ENCODE data around the gene ACSL5.

ACSL5 gene

DNA sequence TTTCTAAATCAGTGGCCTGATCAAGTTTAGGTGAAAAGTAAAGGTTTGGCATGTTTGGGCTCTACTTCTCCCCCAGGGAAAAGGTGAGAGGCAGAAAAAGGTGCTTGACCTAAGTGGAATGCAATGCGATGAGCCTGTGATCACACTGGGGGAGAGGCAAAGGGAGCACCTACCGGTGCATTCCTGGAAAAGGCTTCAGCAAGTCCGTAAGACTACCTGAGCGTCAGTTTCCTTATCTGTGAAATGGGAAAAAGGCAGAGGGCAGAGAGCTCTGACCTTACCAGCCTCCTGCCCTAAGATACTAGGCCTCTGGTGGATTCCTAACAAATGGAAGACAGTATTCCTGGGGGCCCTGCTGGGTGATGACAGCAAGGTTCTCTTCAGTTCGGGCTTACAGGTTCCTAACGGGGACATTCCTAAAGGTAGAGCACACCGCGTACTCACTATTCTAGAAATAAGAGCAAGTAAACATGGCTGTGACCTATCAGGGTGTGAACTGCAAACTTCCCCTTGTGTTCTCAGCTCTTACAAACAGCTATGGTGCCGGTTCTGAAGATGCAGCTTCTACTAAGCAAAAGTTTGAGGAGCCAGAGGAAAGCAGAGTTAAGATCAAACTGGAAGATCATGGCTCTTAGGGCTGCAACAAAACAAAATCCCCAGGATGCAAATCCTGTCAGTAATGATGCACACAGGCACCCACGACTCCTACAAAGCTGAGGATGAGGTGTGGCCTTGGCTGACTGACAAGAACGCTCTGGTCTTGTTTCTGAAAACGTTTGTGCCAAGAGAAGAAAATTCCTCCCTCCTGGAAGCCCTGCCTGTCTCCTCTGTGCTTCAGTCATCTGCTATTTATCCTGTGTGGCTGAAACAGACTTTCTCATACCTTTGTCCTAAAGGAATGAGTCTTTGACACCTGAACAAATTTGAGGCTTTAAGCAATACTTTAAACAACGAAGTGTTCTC, 13.3 kb upstream of the ACSL5 start:
- peak overlapping the region; percentile 82 for H3K27ac ChIP-seq

DNA sequence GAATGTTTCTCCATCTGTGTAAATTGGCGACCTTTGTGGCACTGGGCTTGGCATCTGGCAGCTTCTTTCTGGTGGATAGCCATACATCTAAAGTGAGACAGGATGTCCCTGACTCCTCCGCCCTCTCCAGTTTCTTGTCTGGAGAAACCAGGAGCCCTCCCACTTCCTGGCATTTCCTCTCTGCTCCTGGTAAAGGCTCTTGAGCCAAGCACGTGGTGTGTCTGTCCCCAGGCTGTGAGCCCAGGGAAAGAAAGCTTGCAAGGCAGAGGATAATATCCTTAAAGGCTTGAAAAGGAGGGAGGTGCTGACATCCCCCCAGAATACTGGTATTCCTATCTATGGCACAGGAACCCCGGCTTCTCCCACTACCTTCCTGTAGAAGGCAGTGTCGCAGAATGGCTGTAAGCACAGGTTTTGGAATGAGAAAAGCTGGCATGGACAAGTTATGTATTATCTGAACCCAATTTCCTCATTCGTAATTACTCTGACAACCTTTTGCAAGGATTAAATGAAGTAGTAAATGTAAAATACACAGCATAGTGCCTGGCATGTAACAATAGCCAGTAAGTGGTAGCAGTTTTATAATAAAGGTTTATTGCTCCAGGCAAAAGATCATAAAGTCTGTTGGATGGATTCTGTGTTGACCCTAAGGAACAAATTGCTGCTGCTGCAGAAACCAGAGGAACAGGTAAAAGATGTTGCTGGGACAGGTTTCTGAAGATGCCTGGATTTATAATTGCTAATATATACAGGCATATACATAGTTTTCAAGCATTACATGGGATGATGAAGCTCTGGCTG, 11.8 kb upstream of the ACSL5 start:
- TF ChIP-seq, protein P1, sequence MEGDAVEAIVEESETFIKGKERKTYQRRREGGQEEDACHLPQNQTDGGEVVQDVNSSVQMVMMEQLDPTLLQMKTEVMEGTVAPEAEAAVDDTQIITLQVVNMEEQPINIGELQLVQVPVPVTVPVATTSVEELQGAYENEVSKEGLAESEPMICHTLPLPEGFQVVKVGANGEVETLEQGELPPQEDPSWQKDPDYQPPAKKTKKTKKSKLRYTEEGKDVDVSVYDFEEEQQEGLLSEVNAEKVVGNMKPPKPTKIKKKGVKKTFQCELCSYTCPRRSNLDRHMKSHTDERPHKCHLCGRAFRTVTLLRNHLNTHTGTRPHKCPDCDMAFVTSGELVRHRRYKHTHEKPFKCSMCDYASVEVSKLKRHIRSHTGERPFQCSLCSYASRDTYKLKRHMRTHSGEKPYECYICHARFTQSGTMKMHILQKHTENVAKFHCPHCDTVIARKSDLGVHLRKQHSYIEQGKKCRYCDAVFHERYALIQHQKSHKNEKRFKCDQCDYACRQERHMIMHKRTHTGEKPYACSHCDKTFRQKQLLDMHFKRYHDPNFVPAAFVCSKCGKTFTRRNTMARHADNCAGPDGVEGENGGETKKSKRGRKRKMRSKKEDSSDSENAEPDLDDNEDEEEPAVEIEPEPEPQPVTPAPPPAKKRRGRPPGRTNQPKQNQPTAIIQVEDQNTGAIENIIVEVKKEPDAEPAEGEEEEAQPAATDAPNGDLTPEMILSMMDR (IDR thresholded peaks at IDR 0.05) = peak; percentile 36
- TF ChIP-seq ZFX (IDR thresholded peaks at IDR 0.05; ENCODE audit: borderline replicate concordance) = no peak
- H3K27ac ChIP-seq = peak overlapping the region; percentile 82

More for the DNA sequence above, 13.3 kb upstream of the ACSL5 start:
- no peak for TF ChIP-seq ZFX (IDR thresholded peaks at IDR 0.05; ENCODE audit: borderline replicate concordance)
- TF ChIP-seq, protein P1 (IDR thresholded peaks at IDR 0.05) = no peak

DNA sequence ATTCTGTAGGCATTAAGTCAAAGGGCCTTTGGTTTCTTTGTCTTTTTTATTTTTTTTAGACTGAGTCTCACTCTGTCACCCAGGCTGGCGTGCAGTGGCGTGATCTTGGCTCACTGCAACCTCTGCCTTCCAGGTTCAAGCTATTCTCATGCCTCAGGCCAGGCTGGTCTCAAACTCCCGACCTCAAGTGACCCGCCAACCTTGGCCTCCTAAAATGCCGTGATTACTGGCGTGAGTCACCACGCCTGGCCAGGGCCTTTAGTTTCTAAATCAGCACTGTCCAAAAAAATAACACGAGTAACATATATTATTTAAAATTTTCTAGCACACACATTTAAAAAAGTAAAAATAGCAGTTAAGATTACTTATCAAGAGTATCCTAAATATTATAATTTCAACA, 11.1 kb upstream of the ACSL5 start:
- peak overlapping the region; percentile 82 for H3K27ac ChIP-seq
- no peak for TF ChIP-seq ZFX (IDR thresholded peaks at IDR 0.05; ENCODE audit: borderline replicate concordance)
- TF ChIP-seq, protein P1 (IDR thresholded peaks at IDR 0.05) = no peak

DNA sequence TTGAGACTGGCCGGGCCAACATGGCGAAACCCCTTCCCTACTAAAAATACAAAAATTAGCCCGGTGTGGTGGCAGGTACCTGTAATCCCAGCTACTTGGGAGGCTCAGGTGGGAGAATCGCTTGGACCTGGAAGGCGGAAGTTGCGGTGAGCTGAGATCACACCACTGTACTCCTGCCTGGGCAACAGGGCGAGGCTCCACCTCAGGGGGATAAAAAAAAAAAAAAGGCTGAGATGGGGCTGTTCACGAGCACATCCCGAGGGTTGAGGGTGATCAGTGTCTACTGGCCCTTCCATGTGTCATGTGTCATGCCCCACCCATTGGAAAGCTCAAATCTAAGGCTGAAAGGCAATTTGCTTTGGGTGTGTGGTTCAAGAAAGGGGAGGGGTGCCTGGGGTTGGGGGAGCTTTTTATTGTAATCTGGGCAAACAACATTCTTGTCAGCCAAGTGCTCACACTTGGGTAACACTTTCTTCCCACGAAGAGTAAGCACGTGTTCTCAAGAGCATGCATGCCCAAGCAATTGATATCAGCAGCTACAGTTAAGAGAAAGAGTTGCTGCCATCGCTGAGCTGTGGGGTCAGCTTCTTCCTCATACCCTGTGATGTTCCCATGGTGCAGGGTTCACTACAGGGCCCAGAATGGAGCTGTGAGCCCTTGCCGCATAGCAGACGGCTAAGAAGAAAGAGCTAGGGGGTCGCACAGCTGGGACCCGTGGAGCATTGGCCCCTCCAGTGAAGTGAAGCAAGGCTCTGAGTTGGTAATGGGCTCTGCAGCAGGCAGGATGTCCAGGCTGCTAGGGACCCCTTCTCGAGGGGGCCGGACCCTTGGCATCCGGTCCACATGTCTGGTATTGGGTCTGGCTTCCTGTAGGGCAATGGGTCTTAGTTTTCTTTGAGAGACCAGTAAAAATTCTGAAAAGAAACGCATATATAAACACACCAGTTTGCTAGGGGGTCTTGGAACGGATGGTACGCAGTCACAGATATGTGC, 9.9 kb upstream of the ACSL5 start:
- H3K27ac ChIP-seq = no peak overlapping the region

DNA sequence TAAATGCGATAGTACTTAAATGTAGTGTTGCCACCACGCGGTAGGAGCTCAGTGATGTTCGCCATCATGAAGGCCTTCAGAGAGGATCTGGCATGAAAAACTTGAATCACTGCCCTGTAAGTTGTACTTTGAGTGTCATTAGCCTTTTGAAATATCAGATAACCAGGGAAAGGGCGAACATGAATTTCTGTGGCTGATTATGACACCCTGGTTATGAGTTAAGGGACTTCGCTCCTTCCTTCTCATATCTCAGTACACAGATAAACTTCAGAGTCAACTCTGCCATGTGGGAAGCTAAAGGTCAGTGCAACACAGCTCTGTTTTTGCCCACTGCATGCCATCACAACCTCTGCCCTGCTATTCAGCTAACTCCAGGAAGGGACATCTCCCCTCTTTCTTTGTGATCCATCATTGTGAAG, 8.9 kb upstream of the ACSL5 start:
- TF ChIP-seq ZFX (IDR thresholded peaks at IDR 0.05; ENCODE audit: borderline replicate concordance) = no peak
- TF ChIP-seq, protein P1 (IDR thresholded peaks at IDR 0.05) = no peak
- no peak overlapping the region for H3K27ac ChIP-seq

More for the DNA sequence above, 9.9 kb upstream of the ACSL5 start:
- TF ChIP-seq, protein P1 (IDR thresholded peaks at IDR 0.05) = no peak
- TF ChIP-seq ZFX (IDR thresholded peaks at IDR 0.05; ENCODE audit: borderline replicate concordance) = no peak

DNA sequence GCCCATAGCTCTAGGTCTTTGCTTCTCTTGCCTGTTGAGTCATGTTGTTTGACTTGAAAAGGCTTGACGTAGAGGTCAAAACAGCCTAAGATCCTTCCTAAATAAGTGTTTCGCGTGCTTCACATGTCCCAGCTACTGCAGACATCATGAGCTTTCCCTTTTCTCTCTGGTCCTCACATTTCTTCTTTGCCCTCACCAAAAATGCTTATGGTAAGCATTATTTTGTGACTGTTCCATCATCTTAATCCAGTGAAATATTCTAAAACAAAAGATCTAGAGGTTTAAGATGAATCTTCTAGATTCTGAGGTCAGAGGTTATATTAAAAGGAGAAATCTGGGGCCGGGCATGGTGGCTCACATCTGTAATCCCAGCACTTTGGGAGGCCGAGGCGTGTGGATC, 8.5 kb upstream of the ACSL5 start:
- H3K27ac ChIP-seq = no peak overlapping the region
- TF ChIP-seq, protein P1 (IDR thresholded peaks at IDR 0.05) = no peak
- TF ChIP-seq ZFX (IDR thresholded peaks at IDR 0.05; ENCODE audit: borderline replicate concordance) = no peak

All from 22Rv1 (cell line).